ENCODE data around the gene ELOVL6.
"Not testable (repeated sequence)": the region's sequence is repeated elsewhere in the genome, so short reads cannot be mapped to it uniquely, and the experiment has no call there.

DNA sequence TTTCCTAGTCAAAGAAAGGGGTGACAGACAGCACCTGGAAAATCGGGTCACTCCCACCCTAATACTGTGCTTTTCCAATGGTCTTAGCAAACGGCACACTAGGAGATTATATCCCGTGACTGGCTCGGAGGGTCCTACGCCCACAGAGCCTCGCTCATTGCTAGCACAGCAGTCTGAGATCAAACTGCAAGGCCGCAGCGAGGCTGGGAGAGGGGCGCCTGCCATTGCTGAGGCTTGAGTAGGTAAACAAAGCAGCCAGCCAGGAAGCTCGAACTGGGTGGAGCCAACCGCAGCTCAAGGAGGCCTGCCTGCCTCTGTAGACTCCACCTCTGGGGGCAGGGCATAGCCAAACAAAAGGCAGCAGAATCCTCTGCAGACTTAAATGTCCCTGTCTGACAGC is 121.6 kb downstream of the ELOVL6 start:
- TF ChIP-seq, protein P1, sequence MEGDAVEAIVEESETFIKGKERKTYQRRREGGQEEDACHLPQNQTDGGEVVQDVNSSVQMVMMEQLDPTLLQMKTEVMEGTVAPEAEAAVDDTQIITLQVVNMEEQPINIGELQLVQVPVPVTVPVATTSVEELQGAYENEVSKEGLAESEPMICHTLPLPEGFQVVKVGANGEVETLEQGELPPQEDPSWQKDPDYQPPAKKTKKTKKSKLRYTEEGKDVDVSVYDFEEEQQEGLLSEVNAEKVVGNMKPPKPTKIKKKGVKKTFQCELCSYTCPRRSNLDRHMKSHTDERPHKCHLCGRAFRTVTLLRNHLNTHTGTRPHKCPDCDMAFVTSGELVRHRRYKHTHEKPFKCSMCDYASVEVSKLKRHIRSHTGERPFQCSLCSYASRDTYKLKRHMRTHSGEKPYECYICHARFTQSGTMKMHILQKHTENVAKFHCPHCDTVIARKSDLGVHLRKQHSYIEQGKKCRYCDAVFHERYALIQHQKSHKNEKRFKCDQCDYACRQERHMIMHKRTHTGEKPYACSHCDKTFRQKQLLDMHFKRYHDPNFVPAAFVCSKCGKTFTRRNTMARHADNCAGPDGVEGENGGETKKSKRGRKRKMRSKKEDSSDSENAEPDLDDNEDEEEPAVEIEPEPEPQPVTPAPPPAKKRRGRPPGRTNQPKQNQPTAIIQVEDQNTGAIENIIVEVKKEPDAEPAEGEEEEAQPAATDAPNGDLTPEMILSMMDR (IDR thresholded peaks at IDR 0.05; ENCODE audit: insufficient read depth, low read depth, low read length) = not testable (repeated sequence)
- TF ChIP-seq EZH2 (IDR thresholded peaks at IDR 0.05; ENCODE audit: insufficient read depth, low read length) = not testable (repeated sequence)
